ENCODE results near the gene NDST3.

The NDST3 gene

DNA sequence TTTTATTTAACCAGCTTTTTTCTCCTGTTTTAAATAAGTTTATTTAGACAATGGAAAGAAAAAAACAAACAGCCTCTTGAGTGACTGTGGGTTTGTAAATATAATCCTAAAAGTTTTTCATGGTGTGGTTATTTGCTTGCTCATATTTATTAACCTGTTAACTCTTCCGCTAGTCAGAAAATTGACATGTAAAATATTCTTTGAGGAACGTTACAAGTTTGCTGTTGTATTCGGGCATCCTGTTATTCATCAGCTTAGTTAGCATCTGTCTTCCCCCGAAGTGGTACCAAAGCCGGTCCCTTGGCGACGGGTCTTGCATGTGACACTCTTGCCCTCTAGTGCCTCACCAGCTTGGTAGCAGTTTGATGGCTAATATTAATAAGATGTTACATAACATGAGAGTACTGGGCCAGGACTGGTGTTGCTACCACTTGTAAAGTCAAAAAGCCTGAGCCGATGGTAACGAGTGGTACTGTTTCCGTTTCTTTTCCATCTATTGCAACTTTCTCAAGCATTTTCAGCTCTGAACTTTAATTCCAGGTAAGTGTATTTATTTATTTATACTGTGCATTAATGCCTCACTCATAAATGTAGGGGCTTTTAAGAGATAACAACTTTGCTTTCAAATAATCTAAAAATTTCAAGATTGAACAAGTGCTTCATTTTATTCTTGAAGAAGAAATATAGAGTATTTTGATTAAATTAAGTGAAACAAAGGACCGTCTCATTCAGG is at the start of gene NDST3:
Gene NDST3, plus strand, starts transcription at position 434 of the 733 bp plus-strand sequence. CDS start 19,425 bp downstream, outside the sequence.
- DNase-seq = peak; percentile 42

DNA sequence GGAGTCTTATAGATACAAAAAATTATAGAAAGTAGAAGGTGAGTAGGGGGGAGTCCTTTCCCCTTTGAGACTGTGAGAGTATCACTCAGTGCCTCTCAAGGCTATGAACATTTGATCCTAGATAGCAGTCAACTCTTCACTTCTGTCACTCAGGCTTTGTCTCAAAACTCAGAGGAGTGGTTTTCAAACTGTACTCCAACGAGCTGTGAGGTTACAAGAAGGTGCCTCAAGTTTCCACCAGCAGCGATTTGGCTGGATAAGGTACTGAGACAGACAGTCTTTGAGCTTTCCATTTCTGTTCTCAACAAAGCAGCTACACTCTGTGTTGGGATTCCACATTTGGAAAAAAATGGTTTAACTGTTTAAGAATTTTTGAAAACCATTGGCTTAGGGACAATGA is 48.0 kb upstream of the NDST3 start:
- DNase-seq = no peak

DNA sequence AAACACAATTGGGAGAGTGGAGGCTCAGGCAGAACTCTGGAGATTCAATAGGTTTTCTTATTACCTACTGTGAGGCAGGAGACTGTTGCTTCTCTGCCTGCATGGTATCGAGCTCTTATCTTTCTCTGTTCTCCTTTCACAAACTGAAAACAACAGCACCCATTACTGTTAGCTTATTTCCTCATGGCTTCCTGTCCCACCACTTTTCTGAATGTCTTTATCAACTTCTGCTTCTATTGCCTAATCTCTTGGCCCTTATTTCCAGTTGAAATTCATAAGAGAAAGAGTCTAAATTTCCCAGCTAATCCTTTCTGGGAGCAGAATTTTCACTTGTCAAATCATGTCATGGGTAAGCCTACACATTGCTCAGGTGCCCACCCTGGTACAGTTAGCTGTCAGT is 46.8 kb upstream of the NDST3 start:
- no peak for DNase-seq

GRCh38 chr4:117996891-117997290 is 37.4 kb upstream of the NDST3 start:
- no peak for DNase-seq

DNA sequence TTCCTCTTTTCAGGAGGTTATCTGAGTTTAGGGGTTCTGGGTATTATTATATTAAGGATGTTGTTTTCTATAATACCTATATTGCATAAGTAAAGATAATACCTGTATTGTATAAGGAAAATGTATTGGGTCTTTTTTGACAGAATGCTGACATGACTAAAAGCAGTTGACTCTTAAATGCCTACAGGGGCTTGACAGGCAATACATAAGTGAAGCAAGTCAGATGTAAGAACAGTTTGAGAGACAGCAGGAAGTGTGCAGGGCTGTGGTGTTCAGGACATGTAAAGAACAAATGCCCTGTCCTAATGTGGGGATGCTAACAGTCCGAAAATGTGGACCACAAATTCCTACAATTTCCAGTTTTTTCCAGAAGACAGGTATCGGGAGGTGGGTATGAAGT is 30.2 kb upstream of the NDST3 start:
- no peak for DNase-seq

DNA sequence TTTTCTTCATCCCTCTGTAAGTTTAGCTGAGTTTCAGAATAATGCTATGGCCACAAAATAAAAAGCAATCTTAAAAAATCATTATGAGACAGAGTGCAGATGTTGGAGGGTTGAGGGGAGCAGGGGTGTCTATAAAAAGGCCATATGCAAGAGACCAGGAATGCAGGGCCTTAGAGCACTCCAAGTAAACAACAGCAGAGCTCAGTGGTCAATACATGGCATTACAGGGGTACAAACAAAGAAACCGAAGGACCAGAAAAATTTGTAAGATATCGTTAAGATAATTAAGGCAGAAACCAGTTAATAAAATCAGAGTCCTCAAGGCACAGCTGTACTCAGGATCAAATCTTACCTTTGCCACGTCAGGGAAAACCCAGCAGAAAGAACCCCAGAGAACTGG is 28.4 kb upstream of the NDST3 start:
- no peak for DNase-seq

DNA sequence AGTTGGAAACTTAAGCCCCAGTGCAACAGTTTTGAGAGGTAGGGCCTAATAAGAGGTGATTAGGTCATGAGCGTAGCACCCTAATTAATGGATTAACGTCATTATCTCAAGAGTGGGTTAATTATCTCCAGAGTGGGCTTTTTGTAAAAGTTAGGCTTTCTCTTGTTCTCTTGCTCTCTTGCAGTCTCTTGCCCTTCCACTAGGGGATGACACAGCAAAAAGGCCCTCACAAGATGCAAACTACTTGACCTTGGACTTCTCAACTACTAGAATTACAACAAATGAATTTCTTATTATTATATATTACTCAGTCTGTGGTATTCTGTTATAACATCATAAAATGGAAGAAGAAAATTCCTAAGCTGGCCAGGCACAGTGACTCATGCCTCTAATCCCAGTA is 22.1 kb upstream of the NDST3 start:
- peak; percentile 17 for DNase-seq

DNA sequence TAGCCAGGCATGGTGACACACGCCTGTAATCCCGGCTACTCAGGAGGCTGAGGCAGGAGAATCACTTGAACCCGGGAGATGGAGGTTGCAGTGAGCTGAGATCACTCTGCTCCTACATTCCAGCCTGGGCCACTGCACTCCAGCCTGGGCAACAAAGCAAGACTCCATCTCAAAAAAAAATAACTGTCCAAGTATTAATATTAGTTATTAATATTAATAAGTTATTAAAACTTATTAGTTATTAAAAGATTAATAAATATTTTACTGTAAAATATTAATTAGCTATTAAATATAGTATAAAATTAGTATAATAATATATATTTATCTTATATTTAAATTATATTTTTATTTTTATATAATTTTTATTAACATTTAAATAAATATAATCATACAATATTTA is 19.5 kb upstream of the NDST3 start:
- no peak for DNase-seq

DNA sequence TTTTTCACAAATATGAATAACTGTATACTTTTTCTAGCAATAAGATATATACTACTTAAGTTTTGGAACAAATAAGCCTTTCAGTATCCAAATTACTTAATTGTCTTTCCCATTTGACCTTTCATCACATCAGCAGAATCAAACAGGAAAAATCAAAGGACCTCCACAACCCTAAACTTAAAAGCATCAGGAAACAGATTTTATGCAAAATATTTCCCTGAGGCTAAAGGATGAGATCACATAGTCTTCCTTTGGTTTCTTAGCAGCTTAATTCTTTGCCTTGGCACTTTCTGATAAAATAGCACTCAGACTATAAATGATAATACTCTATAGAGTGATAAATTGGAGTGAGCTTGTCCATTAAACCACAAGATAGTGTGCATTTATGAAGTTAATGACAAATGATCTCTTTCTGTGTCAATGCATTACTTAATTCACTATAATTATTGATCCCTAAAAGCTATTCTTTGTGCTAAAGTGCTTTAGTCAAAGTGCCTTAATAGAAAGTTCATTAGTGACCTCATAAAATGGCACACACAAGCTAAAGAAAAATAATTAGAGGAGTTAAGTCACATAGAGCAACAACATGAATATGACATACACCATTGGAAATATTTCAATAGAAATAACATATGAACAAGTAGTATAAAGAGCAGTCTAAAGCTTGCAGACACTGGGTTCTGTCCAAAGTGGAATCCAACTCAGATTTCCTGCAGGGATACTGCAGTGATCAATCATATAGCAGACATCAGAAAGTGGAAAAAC is 15.7 kb upstream of the NDST3 start:
- no peak for DNase-seq

DNA sequence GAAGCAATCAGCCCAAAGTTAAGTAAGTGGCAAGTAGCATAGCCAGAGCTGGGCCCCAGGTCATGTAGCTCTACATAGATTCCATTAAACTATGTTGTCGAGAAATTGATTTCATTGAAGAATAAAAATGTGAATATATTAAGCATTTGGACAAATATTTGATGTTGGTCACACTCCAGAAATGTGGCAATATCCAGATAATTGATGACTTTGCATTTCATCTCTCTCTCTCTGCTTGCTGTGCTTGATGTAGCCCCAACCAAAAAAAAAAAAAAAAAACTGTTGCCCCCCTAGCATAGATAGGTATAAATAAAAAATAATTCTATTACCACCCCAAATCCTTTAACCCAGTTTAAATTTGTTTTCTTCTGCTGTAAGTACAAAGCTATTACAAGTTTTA is 7.5 kb upstream of the NDST3 start:
- no peak for DNase-seq

GRCh38 chr4:118029224-118029623 is 5.1 kb upstream of the NDST3 start:
- no peak for DNase-seq

DNA sequence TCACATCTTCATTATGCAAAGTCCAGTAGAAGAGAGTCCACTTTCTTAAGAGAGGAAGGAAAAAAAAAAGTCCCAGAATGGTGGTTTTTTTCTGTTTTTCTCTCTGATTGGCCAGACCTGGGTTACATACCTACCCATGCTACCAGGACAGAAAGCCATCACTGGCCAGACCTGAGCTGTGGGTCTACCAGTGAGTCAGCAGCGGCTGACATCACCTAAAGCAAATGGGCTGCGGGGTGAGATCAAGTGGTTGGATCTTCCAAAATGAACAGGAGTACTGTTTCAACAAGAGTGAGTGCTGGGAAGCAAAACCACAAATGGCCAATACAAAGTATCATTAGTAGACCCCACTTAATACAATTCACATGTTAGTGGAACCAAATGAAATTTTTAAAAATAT is 1.6 kb upstream of the NDST3 start:
- peak; percentile 9 for DNase-seq

DNA sequence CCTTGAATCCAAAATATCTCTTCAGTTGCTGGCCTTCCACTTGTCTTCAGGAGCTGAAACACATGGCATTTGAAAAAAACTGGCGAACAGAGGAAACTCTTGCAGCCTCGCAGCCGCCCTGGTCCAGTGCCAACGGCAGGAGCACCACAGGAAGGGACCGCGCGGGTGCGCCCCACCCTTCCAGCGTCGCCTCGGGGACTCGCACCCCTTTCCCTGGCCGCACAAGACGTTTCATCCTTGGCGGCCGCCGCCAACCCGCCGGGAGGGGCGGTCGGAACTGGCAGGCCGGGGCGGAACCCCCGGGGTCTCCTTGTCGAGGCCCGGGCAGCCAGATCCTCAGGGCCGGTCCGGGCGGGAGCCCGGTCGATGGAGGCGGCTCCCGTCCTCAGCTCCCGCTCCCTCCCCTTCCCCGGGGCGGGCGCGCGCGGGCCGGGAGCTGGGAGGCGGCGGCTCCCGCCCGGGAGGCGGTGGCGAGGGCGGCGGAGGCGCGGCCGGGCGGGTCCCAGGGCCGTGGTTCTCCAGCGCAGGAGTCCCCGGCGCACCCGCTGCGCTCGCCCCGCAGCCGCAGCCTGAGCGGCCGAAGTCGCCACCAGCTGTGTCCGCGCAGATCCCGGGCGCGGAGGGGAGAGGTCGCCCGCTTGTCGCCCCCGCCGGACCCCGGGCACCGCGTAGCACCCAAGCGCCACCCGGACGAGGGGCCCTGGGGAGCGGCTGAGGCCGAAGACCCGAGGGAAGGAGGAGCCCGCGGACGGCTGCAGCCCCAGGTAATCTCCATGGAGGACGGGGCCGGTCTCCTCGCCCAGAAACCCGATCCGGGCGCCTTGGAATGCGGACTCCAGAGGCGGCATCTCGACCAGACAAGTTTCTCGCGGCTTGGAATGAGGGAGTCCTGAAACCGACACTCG is 886 bp upstream of the NDST3 start:
- peak; percentile 63 for DNase-seq

DNA sequence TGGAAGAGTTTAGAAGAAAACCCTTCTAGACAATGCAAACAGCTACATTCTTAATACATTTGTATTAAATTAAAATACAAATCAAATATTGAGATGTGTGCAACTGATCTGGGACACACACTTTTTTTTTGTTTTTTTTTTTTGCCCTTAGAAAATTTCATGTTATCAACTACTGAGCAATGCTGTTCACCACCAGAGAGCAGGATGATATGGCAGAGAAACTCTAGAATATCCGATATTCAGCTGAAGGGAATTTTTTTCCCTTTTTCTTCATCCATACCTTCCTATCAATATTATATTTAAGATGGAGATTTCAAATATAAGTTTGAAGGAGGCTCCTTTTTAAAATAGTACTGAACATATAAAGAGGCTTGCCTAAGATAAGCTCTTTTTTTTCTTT is 1.0 kb downstream of the NDST3 start:
- no peak for DNase-seq

- no peak for DNase-seq
Measured at GRCh38 chr4:118036336-118036735, 2.0 kb downstream of the NDST3 start.

GRCh38 chr4:118037955-118038354 is 3.7 kb downstream of the NDST3 start:
- no peak for DNase-seq

DNA sequence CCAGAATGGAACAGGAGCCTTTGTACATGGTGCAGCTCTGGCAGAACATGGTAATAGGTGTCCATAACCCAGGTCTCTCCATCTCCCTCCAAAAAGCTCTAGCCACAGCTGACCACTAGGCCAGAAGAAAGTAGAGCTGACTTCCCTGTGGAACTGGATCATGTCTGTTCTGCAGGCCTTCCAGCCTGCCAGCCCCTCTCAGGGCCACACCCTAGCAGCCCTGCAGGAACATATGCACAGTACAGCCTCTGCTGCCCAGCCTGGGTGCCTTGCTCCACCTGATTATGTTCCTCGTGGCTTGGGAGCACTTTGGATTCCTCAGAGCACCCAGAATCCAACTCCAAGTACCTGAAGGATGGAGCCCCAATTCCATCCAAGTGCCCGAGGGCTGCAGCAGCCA is 12.0 kb downstream of the NDST3 start:
- DNase-seq = no peak

DNA sequence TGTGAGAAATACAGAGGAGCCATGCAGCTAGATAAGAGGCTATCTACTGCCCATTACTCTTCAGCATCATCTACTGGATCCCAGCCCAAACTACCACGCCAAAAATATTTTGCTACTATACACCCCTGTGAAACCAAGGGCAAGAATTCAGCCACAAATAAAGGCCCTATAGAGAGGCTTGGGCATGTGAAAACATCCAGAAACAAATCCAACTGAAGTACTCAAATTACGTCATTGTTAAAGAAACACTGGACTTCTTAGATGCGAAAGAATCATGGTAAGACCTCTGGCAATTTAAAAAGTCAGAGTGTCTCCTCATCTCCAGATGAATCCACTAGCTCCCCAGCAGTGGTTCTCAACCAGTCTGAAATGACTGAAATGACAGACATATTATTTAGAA is 12.8 kb downstream of the NDST3 start:
- no peak for DNase-seq

DNA sequence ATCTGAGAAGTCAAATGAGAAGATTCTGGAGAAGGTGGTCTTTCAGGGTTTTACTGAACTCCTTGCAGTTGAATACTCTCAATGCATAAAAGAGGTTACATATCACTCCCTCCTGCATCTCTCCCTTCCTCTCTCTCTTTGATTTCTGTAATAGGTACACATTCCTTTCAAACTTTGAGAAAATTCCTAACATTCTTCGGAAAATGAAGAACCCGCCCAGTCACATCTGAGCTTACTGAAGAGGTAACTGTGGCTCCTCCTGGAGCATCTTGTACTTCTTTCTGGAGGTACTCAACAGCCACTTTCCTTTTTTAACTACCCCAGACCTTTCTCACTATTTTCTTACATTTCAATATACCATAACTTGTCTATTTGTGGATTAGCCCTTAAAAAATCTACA is 24.7 kb downstream of the NDST3 start:
- DNase-seq = no peak

- no peak for DNase-seq
Measured at GRCh38 chr4:118059397-118059796, 25.1 kb downstream of the NDST3 start.

- no peak for DNase-seq
Measured at GRCh38 chr4:118076958-118077766, 42.9 kb downstream of the NDST3 start.

GRCh38 chr4:118077767-118078105 is 43.5 kb downstream of the NDST3 start:
- DNase-seq = no peak

GRCh38 chr4:118081434-118081833 is 47.1 kb downstream of the NDST3 start:
- DNase-seq = no peak
